Measurements from ENCODE around the gene DENND1B. TPM values are rescaled to one million over a fixed set of nuclear protein-coding genes. Genes with fewer than 3 reads are reported as not detected.

Gene DENND1B
- total and polyA plus RNA-seq, 4 donors, result 1.7 to 13.7 (median 7.9) TPM

DNA sequence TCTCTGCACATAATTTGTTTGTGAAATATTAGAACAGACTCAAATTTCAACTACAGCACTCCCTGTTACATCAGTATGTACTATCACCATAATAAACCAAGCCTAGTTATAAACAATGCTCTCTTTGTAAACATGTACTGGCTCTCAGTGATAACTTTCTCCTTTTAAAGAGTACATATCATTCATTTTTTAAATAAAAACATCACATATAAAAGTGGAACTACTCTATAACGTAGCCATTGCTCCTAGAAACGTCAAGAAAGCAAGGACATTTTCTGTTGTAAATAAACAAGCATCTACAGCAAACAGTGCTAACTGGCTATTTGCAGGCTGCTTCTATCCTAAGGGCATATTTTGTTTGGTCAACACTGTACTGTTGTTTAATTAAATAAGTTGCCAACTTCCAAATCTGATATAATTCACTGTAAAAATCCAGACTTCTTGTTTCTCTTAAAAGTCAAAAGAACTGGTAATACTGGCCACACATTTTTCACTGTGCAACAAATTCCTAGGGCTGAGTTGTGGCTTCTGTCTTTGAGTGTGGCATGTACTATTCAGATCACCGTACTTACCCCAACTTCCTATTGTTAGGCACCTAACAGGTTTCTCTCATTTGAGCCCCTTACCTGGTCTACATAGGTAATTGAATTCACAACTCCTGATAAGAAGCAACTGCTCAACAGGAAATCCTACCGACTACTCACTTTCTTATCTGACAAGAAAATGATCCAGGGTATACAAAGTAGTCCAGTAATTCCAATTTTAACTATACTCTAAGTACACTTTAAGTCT, 111.9 kb downstream of the DENND1B start:
- no peak overlapping the region for H3K9ac ChIP-seq (ENCODE audit: low read depth in 1 of 2, low read length in 2 of 2)
- H3K9me3 ChIP-seq (ENCODE audit: control insufficient read depth in 4 of 4, low read length in 3 of 4), result no peaks in the 10 kb centered on the region
- 57% methylated on average over 4 of the region's 4 CpGs for WGBS
- no peaks in the 10 kb centered on the region for H3K27me3 ChIP-seq (ENCODE audit: control insufficient read depth in 4 of 4, insufficient read depth in 4 of 4, low read length in 3 of 4)
- H3K27ac ChIP-seq (ENCODE audit: low read depth in 1 of 2, low read length in 2 of 2), result no peak overlapping the region
- H3K4me1 ChIP-seq (ENCODE audit: control insufficient read depth in 4 of 4, insufficient read depth in 4 of 4, low read length in 3 of 4), result peaks cover 0 to 7% (median 3%) of the 10 kb centered on the region in 4 donors
- H3K36me3 ChIP-seq (ENCODE audit: control insufficient read depth in 4 of 4, insufficient read depth in 3 of 4, low read depth in 1 of 4, low read length in 3 of 4), result no peaks in the 10 kb centered on the region
- DNase-seq (ENCODE audit: low spot score), result no peak
- no peak overlapping the region for H3K4me3 ChIP-seq (ENCODE audit: low read depth in 1 of 3, low read length in 3 of 3)
- no peak for TF ChIP-seq GABPA (IDR thresholded peaks at IDR 0.05 in 1 of 2, conservative IDR thresholded peaks at IDR 0.05 in 1 of 2)
- TF ChIP-seq RAD21 (IDR thresholded peaks at IDR 0.05), result no peak
- no peak for TF ChIP-seq REST (IDR thresholded peaks at IDR 0.05)
- TF ChIP-seq CTCF (IDR thresholded peaks at IDR 0.05; ENCODE audit: low read depth, low read length, missing input control), result no peak
- no peak for TF ChIP-seq RXRA (IDR thresholded peaks at IDR 0.05)
- TF ChIP-seq TAF1 (conservative IDR thresholded peaks at IDR 0.05), result no peak
- TF ChIP-seq FOXA1 (IDR thresholded peaks at IDR 0.05), result no peak
- TF ChIP-seq HNF4A (conservative IDR thresholded peaks at IDR 0.05), result no peak
- no peak for TF ChIP-seq ZBTB33 (IDR thresholded peaks at IDR 0.05)
- TF ChIP-seq, protein P1, sequence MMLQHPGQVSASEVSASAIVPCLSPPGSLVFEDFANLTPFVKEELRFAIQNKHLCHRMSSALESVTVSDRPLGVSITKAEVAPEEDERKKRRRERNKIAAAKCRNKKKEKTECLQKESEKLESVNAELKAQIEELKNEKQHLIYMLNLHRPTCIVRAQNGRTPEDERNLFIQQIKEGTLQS (IDR thresholded peaks at IDR 0.05), result no peak
- no peak for TF ChIP-seq SP1 (IDR thresholded peaks at IDR 0.05)
- no peak for TF ChIP-seq HNF4G (IDR thresholded peaks at IDR 0.05)
- no peak for TF ChIP-seq NR2F2 (IDR thresholded peaks at IDR 0.05)

DNA sequence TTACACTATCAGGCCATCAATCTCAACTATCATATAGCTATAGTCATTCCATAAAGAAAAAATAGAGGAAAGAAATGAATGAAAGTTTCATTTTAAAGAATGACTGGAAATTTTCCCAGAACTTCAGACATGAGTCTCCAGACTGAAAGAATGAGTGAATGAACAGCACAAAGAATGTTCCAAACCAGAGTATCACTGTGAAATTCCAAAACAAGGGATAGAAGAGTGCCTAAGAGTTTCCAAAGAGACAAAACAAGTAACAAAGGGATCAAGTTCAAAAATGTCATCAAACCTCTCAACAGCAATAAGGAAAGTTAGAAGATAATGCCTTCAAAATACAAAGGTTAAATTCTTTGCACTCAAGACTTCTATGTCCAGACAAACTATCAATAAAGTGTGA, 114.9 kb downstream of the DENND1B start:
- peaks cover 0 to 7% (median 3%) of the 10 kb centered on the region in 4 donors for H3K4me1 ChIP-seq (ENCODE audit: control insufficient read depth in 4 of 4, insufficient read depth in 4 of 4, low read length in 3 of 4)
- no peak overlapping the region for H3K27ac ChIP-seq (ENCODE audit: low read depth in 1 of 2, low read length in 2 of 2)
- no peaks in the 10 kb centered on the region for H3K36me3 ChIP-seq (ENCODE audit: control insufficient read depth in 4 of 4, insufficient read depth in 3 of 4, low read depth in 1 of 4, low read length in 3 of 4)
- H3K9ac ChIP-seq (ENCODE audit: low read depth in 1 of 2, low read length in 2 of 2), result no peak overlapping the region
- DNase-seq (ENCODE audit: low spot score), result no peak
- H3K4me3 ChIP-seq (ENCODE audit: low read depth in 1 of 3, low read length in 3 of 3), result no peak overlapping the region
- TF ChIP-seq MAX (IDR thresholded peaks at IDR 0.05) (no peak), TAF1 (conservative IDR thresholded peaks at IDR 0.05) (no peak), GABPA (IDR thresholded peaks at IDR 0.05 in 1 of 2, conservative IDR thresholded peaks at IDR 0.05 in 1 of 2) (no peak), JUND (IDR thresholded peaks at IDR 0.05) (no peak), ZBTB33 (IDR thresholded peaks at IDR 0.05) (no peak), YY1 (IDR thresholded peaks at IDR 0.05) (no peak)
- no peaks in the 10 kb centered on the region for H3K27me3 ChIP-seq (ENCODE audit: control insufficient read depth in 4 of 4, insufficient read depth in 4 of 4, low read length in 3 of 4)
- no peaks in the 10 kb centered on the region for H3K9me3 ChIP-seq (ENCODE audit: control insufficient read depth in 4 of 4, low read length in 3 of 4)

Measured in liver (tissue), 9 donors.